HL-60 (cell line): ENCODE data around the gene PABPC1L.

ENCODE experiments used
- DNase-seq, 2 experiments: peaks; one replicate each; pipeline ENCODE4 v3.0.0-alpha.2; 2010 to 2020; ENCODE audit warnings: low read depth in 1 of 2, low spot score in 1 of 2
- H3K27ac ChIP-seq: fragments of 250-450 bp; sonication (Bioruptor Pico); replicated peaks from 2 replicates; pipeline ENCODE4 v1.5.1; 2020; ENCODE audit warnings: mild to moderate bottlenecking, moderate library complexity
- H3K27me3 ChIP-seq: fragments of 250-450 bp; sonication (Bioruptor Pico); 2 replicates; pipeline ENCODE4 v1.5.1; 2021; ENCODE audit warnings: mild to moderate bottlenecking, moderate library complexity; ENCODE audit not compliant: insufficient read depth, poor library complexity, severe bottlenecking
- H3K4me3 ChIP-seq: replicated peaks from 2 replicates; pipeline ENCODE4 v1.5.1; 2011; ENCODE audit warnings: mild to moderate bottlenecking, control low read depth, low read length; ENCODE audit not compliant: insufficient read depth
- GABPA ChIP-seq: IDR thresholded peaks from 2 replicates; pipeline ENCODE4 v1.6.1; 2012; ENCODE audit warnings: low read depth
- POLR2AphosphoS5 ChIP-seq: IDR thresholded peaks from 2 replicates; pipeline ENCODE4 v1.6.1; 2012; ENCODE audit warnings: low read depth
- SPI1 ChIP-seq: IDR thresholded peaks from 2 replicates; pipeline ENCODE4 v1.6.1; 2012; ENCODE audit warnings: low read depth, mild to moderate bottlenecking, borderline replicate concordance
- TF ChIP-seq, protein P1 (sequence below): IDR thresholded peaks from one replicate; pipeline ENCODE4 v1.5.1; 2011; ENCODE audit warnings: low read length, control low read depth, inconsistent platforms; ENCODE audit not compliant: insufficient read depth
- TF ChIP-seq, protein P2 (sequence below): IDR thresholded peaks from 2 replicates; pipeline ENCODE4 v1.6.1; 2012; ENCODE audit warnings: low read depth; ENCODE audit not compliant: insufficient replicate concordance

PABPC1L gene

GRCh38 chr20:44886828-44887227 lies 23.0 kb upstream of the PABPC1L start:
- Histone ChIP-seq H3K4me3 (peak overlapping the region; percentile 79), H3K27me3 (no peaks in the 10 kb centered on the region), H3K27ac (no peak overlapping the region; the same call in 1 of the 2 replicates)
- DNase-seq: no peak
- TF ChIP-seq SPI1 (no peak), GABPA (no peak), POLR2AphosphoS5 (no peak)
- TF ChIP-seq, protein P1, sequence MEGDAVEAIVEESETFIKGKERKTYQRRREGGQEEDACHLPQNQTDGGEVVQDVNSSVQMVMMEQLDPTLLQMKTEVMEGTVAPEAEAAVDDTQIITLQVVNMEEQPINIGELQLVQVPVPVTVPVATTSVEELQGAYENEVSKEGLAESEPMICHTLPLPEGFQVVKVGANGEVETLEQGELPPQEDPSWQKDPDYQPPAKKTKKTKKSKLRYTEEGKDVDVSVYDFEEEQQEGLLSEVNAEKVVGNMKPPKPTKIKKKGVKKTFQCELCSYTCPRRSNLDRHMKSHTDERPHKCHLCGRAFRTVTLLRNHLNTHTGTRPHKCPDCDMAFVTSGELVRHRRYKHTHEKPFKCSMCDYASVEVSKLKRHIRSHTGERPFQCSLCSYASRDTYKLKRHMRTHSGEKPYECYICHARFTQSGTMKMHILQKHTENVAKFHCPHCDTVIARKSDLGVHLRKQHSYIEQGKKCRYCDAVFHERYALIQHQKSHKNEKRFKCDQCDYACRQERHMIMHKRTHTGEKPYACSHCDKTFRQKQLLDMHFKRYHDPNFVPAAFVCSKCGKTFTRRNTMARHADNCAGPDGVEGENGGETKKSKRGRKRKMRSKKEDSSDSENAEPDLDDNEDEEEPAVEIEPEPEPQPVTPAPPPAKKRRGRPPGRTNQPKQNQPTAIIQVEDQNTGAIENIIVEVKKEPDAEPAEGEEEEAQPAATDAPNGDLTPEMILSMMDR: no peak
- TF ChIP-seq, protein P2, sequence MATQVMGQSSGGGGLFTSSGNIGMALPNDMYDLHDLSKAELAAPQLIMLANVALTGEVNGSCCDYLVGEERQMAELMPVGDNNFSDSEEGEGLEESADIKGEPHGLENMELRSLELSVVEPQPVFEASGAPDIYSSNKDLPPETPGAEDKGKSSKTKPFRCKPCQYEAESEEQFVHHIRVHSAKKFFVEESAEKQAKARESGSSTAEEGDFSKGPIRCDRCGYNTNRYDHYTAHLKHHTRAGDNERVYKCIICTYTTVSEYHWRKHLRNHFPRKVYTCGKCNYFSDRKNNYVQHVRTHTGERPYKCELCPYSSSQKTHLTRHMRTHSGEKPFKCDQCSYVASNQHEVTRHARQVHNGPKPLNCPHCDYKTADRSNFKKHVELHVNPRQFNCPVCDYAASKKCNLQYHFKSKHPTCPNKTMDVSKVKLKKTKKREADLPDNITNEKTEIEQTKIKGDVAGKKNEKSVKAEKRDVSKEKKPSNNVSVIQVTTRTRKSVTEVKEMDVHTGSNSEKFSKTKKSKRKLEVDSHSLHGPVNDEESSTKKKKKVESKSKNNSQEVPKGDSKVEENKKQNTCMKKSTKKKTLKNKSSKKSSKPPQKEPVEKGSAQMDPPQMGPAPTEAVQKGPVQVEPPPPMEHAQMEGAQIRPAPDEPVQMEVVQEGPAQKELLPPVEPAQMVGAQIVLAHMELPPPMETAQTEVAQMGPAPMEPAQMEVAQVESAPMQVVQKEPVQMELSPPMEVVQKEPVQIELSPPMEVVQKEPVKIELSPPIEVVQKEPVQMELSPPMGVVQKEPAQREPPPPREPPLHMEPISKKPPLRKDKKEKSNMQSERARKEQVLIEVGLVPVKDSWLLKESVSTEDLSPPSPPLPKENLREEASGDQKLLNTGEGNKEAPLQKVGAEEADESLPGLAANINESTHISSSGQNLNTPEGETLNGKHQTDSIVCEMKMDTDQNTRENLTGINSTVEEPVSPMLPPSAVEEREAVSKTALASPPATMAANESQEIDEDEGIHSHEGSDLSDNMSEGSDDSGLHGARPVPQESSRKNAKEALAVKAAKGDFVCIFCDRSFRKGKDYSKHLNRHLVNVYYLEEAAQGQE: no peak

DNA sequence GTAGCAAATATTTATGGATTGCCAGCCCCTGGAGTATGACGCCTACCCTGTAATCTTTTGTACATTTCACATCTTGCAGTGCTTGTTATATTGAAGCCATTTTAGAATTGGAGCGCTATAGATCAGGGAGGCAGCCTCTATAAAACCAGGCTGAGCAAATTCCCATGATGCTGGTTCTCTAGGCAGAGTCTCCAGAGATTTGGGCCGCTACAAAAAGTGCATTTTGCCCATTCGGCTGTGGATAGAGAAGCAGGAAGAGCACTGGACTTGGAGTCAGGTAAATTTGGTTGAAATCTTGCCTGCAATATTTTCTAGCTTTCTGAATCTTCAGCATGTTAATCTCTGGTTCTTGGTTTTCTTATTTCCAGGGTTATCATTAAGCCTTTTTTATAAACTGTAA lies 22.4 kb upstream of the PABPC1L start:
- peak overlapping the region; percentile 79 for H3K4me3 ChIP-seq
- H3K27ac ChIP-seq: no peak overlapping the region
- TF ChIP-seq POLR2AphosphoS5 (no peak), SPI1 (no peak), GABPA (no peak)
- TF ChIP-seq, protein P2: no peak
- TF ChIP-seq, protein P1: no peak
- DNase-seq: no peak
- H3K27me3 ChIP-seq: no peaks in the 10 kb centered on the region

DNA sequence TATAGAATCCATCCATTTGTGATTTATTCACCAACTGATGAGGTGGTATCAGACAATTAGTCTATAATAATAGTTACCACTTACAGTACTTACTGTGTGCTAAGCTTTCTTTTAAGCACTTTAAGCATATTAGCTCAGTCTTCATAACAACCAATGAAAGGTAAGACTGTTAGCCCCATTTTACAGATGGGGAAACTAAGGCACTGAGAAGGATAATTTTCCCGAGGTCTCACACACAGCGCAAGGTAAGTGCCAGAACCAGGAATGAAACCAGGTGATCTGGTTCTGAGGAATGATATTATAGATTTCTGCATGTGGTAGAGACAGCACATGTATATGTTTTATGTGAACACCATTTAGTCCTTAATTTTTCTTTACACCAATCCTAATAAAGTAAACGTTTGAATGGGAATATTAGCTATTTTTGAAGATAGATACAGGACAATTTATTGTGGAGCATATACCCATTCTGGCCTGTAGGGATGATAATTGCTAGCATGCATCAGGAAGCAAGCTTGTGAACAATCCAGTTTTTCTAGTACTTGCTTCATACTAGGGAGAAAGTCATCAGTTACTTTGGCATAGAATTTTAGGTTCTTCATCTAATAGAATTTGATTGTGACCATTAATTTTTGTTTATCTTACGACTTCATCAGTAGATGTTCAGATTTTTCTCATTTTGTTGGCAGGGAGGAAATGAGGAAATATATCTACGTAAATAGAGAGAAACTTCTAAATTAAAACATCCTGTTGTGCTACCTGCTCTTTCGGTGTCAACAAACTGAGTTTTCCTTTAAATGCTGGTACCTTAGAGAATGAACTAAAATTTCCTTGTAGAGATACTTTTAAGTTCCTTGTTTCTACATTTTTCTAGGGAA lies 21.4 kb upstream of the PABPC1L start:
- TF ChIP-seq, protein P1: peak; percentile 7
- no peak for TF ChIP-seq SPI1
- H3K27ac ChIP-seq: no peak overlapping the region
- H3K4me3 ChIP-seq: no peak overlapping the region
- no peak for DNase-seq
- H3K27me3 ChIP-seq: no peaks in the 10 kb centered on the region

DNA sequence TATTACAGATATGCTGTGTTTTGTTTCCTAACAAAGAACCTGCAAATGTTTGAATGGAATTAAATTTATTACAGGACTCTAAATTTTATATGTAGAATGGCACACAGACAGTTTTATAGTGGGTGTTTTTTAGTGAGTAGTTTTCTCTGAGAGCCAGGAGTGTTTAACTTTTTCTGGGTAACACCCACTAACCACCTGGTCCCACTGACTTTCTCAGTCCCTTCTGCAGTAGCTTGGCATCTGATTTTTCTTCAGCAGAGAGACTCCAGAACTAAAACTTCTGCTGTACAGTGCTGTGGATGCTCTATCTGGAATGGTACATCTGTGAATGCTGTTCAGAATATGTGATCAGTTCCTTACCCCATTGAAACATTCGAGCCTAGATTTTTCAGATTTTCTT lies 18.0 kb upstream of the PABPC1L start:
- no peak for TF ChIP-seq POLR2AphosphoS5
- no peak for TF ChIP-seq SPI1
- TF ChIP-seq, protein P1: no peak
- no peak for TF ChIP-seq GABPA
- TF ChIP-seq, protein P2: no peak
- Histone ChIP-seq H3K27ac (no peak overlapping the region), H3K27me3 (no peaks in the 10 kb centered on the region), H3K4me3 (no peak overlapping the region)
- no peak for DNase-seq
